Hepatocyte (in vitro differentiated cells): ENCODE data around the gene TMED9.

Experiments used
- EZH2 ChIP-seq: fragments of 200-600 bp; sonication (generic); IDR thresholded peaks from 2 replicates; pipeline ENCODE4 v1.6.1; 2016; ENCODE audit warnings: antibody characterized with exemption, mild to moderate bottlenecking, borderline replicate concordance
- EZH2phosphoT487 ChIP-seq: fragments of 200-600 bp; sonication (generic); IDR thresholded peaks from one replicate; pipeline ENCODE4 v1.6.1; 2018; ENCODE audit warnings: antibody characterized with exemption, mild to moderate bottlenecking, low read depth, moderate library complexity; ENCODE audit not compliant: unreplicated experiment, severe bottlenecking
- TF ChIP-seq, protein P1 (sequence below): fragments of 200-600 bp; sonication (generic); IDR thresholded peaks from 2 replicates; pipeline ENCODE4 v1.5.1; 2016; ENCODE audit warnings: antibody characterized with exemption, mild to moderate bottlenecking; ENCODE audit not compliant: poor library complexity

DNA sequence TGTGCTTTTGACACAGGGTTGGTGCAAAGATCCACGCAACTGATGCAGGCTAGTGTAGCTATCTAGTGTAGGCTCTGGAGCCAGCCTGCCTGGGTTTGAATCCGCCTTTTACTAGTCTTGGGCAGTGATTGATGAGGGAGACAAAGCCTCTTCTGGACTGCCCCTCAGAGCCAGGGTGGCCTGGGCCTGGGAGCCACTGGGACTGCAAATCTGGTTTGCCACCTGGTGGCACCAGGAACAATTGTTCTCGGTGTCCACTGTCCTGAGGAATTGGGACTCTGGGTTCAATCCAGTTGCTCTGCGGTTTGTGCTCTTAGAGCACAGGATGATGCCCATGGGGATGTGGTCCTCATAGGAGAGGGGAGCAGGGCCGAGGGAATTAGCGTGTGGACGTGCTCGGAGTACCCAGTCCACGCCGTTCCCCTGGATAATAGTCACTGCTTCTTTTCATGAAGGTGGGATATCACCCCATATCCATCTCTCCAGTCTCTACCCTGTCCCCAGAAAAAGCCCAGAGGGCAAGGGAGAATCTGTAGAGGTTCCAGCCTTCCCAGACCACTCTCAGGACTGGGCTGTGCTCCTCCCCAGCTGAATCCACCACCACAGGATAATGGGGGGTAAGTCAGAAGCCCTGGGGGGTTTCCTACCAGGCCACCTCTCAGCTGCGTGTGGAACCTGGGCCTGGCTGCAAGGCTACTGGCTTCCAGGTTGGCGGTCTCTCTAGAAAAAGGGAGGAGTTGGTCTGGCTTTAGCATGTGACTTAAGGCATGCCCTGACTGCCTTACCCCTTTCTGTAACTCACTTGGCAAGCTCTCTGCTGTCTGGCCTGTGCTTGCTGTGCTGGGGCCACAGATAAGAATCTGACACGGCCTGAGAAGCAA is 9.8 kb downstream of the TMED9 start:
- TF ChIP-seq, protein P1, sequence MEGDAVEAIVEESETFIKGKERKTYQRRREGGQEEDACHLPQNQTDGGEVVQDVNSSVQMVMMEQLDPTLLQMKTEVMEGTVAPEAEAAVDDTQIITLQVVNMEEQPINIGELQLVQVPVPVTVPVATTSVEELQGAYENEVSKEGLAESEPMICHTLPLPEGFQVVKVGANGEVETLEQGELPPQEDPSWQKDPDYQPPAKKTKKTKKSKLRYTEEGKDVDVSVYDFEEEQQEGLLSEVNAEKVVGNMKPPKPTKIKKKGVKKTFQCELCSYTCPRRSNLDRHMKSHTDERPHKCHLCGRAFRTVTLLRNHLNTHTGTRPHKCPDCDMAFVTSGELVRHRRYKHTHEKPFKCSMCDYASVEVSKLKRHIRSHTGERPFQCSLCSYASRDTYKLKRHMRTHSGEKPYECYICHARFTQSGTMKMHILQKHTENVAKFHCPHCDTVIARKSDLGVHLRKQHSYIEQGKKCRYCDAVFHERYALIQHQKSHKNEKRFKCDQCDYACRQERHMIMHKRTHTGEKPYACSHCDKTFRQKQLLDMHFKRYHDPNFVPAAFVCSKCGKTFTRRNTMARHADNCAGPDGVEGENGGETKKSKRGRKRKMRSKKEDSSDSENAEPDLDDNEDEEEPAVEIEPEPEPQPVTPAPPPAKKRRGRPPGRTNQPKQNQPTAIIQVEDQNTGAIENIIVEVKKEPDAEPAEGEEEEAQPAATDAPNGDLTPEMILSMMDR, result no peak
- TF ChIP-seq EZH2 (no peak), EZH2phosphoT487 (no peak)
